GM19239 (cell line): ENCODE measurements around the gene SEC61B.

Experiments
- DNase-seq: peaks from one replicate; pipeline ENCODE4 v3.0.0; 2011; ENCODE audit warnings: low spot score; ENCODE audit not compliant: insufficient read length
- FAIRE-seq: peaks from 2 replicates; lab custom pipeline; 2011; peaks lifted over from hg19 to GRCh38; lab: Jason Lieb, UNC

SEC61B gene

GRCh38 chr9:99265691-99266090 lies 43.6 kb downstream of the SEC61B start:
- DNase-seq, result no peak
- peak; percentile 14 for FAIRE-seq

DNA sequence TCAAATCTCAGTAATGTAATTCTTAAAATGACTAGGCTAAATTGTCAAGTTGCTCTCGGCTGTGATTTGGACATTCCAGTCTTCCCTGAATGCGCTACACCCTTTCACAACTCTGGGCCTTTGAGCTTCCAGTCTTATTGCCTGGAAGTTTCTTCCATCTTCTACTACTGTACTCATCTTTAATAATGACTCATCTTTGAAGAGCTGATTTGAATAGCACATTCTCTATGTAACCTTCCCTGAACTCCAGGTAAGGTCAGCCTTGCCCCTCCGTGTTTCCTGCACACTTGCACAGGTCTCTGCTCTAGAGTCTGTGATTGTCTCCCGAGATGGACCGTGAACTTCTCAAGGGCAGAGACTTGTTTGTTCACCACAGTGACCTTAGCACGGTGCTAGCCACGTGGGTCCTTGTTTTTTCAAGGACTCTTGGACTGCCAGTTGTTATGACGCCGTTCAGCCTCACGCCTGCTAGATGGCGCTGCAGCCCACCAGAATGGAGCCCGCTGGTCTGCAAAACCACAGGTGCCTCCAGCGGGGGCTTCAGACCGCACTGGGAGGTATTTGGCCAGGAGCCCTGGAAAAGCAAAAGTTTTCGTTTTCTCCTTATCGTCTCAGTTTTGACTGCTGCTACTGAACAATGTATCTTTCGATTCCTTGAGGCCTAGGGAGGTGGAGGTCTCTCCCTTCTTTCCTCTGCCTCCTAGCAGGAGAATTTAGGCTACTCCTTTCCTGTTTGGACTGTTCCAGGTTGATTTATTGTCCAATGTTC lies 44.4 kb downstream of the SEC61B start:
- peak; percentile 33 for DNase-seq
- FAIRE-seq, result peak; percentile 96

DNA sequence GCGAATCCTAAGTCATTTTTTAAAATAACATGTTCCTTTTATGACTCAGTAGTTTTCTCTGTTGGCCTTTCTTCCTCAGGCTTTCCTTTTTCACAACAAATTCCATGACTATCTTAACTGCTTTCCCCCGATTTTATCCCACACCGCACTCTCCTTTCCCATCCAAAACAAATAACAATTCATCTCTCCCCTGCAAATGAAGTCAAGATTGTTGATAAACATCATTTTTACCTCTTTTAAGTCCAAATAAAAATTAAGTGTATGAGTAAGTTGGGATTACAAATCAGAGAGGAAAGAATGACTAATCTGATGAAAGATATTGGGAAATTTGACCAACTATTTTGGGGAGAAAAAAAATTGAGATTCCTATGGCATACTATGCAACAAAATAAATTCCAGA lies 47.3 kb downstream of the SEC61B start:
- no peak for DNase-seq
- no peak for FAIRE-seq

DNA sequence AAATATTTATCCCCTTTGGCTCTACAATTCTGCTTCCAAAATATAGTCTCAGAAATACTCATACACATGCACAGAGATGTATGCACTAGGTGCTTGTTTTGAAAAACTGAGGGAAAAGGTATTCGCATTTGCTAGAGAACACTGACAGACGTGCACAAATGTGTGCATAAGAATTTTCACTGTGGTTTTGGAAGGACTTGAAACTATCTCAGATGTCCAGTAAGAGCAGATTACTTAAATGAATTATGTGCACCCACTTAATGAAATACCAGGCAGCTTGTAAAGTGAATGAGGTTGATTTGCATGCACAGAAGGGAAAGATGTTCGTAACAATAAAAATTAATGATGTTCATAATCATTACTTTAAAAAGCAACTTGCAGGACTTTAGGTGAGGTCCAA lies 48.4 kb downstream of the SEC61B start:
- no peak for FAIRE-seq
- DNase-seq, result no peak

DNA sequence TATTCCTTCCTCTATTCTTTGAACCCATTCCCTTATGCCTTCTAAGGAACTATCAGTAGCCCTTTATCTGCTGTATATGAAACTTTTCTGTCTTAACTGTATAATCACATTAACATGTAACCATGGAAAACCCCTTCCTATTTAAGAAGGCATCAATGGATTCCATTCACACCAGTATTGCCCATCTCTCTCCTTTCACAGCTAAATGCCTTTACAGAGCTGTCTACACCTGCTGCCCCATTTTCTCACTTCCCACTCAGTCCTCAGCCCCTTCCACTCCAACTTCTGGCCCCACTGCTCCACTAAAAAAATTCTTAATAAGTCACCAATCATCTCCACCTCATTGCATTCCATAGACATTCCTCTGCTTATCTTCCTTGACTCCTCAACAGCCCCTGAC lies 50.8 kb downstream of the SEC61B start:
- DNase-seq, result no peak
- peak; percentile 62 for FAIRE-seq

- FAIRE-seq, result no peak
Measured at GRCh38 chr9:99274016-99274415, 51.9 kb downstream of the SEC61B start.

DNA sequence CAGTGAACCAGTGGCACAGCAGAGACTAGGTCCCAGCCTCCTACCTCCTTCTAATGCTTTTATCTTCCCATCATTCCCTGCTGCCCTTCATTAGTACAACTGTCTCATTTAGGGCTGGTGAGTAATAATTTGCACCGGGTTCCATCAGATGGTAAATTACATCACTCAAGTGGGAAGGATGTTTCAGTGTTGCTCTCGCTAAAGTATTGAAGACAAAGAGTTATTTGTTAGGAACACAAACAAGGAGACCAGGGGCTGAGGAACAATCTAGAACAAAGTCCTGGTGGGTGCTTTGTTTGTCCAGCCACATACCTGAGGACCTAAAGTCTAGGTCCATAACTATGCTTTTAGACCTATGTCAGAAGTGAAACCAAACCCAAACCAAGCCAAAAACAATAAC lies 52.4 kb downstream of the SEC61B start:
- FAIRE-seq (peak; percentile 73), DNase-seq (no peak)

More at GRCh38 chr9:99274016-99274415, 51.9 kb downstream of the SEC61B start:
- no peak for DNase-seq
